HS-27A (cell line): ENCODE measurements around the gene TBC1D22B.

ENCODE experiments used
- DNase-seq: peaks from one replicate; pipeline ENCODE4 v3.0.0-alpha.2; 2012; ENCODE audit warnings: low read depth, missing footprints

Gene TBC1D22B

GRCh38 chr6:37257634-37258404 is at the start of gene TBC1D22B, which contains the start of gene TMEM217:
Gene TBC1D22B (plus strand): TSS chr6:37257772. CDS start chr6:37257918, 146 bp downstream.
Gene TMEM217 (minus strand): TSS chr6:37258144. CDS start chr6:37219030, 39,114 bp downstream.
- DNase-seq: peak; percentile 78

- DNase-seq: peak; percentile 70
These were observed 49.6 kb upstream of the TBC1D22B start for GRCh38 chr6:37207903-37208456.

- no peak for DNase-seq
These were observed 48.8 kb upstream of the TBC1D22B start for GRCh38 chr6:37208793-37209192.

- no peak for DNase-seq
These were observed 47.9 kb upstream of the TBC1D22B start for GRCh38 chr6:37209461-37210205.

GRCh38 chr6:37210313-37210968 is 47.1 kb upstream of the TBC1D22B start:
- peak; percentile 73 for DNase-seq

GRCh38 chr6:37212268-37212667 is 45.3 kb upstream of the TBC1D22B start:
- DNase-seq: no peak

GRCh38 chr6:37218061-37218460 is 39.5 kb upstream of the TBC1D22B start:
- no peak for DNase-seq

DNA sequence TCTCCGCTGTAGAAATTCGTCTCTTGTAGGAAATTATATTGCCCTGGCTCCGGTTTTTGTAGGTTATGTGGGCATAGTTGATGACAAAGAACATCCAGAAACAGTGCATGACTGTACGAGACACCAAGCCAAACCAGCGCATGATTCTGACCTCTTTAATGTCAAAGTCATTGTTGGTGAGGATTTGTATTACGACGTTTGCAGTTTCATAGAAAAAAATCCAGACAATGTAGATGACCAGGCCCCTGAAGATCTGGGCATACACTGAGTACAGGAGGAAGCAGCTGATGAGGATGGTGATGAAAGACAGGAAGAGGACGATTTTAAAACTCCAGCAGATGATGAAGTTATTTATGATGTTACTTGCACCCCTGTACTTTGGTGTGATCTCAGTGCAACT is 39.1 kb upstream of the TBC1D22B start:
- no peak for DNase-seq

GRCh38 chr6:37221585-37222124 is 35.9 kb upstream of the TBC1D22B start:
- DNase-seq: no peak

DNA sequence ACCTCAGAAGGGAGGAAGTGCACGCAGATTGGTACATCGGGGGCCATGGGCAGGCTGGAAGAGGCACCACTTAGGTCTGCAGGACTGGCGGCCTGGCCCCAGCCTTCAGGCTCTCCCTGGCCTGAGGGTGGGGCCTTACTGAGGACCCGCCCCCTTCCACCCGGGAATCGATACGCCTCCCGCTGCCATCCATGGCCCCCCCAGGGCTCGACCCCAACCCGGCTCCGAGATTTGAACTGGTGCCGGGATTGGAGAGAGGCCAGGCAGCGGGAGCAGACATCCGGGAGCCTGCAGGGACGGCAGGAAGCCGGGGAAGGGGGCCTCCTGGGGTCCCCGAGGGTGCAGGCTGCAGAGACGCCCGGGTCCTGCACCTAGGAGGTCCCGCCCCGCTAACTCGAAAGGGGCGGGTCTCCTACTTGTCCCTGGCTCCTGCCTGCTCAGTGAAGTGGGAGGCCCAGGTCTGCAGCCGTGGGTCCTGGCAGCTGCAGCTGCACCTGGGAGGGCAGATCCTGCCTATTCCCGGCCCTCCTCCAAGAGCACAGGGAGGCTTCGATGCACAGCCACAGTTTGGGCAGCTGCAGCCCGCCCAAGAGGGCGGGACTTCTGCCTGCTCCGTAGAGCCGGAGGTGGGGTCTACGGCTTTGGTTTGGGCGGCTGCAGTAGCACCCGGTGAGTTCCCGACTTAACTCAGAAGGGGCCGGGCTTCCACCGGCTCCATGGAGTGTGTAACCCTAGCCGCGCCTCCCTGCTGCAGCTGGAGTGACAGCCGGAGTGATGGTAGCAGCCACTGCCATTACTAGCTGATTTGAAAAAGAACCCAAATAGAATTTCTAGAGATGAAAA is 35.2 kb upstream of the TBC1D22B start:
- DNase-seq: peak; percentile 79

DNA sequence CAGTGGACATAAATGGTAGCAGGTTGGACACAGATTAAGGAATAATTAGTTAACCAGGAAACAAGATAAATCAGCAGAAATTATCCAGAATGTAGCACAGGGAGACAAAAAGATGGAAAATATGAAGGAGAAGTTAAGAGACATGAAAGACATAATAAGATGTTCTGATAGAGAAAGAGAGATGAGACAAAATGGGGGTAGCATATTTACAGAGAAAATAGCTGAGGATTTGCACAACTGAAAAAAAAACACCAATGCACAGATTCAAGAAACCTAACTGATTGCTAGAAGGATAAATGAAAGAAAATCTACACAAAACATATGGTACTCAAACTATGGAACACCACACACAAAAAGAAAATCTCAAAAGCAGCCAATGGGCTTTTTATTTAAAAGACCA is 34.6 kb upstream of the TBC1D22B start:
- DNase-seq: no peak

DNA sequence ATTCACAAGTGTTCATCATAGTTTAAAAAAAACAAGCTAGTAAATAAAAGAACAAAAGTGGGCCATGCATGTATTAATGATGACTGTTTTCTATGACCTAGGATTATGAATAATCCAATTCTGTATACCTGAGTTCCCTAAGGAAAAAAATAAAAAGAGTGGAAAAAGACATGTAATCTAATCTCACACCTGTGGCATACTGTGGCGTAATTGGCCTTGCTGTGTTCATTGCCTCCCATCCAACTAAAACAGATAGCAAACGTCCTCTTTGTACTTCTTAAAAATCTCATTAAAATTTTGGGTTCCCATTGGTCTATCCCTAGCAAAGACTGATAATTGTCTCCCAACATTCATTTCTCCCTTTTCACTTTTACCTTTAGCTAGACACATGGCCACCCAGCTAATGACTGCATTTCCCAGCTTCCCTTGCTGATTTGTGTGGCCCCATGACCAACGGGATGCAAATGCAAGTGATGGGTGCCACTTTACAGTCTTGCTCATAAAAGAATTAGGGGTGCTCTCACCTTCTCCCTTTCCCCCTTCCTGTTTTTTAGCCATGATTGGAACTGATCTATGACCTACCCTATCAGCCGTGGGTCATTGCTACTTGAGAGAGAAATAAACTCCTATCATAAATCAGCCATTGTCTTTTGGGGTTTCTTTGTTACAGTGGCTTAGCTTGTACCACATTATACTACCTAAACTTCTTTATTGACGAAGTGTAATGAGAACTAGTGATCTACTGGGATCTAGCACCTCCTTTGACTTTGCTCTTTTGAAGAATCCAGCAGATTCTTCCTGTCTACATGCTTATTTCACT is 32.0 kb upstream of the TBC1D22B start:
- no peak for DNase-seq

DNA sequence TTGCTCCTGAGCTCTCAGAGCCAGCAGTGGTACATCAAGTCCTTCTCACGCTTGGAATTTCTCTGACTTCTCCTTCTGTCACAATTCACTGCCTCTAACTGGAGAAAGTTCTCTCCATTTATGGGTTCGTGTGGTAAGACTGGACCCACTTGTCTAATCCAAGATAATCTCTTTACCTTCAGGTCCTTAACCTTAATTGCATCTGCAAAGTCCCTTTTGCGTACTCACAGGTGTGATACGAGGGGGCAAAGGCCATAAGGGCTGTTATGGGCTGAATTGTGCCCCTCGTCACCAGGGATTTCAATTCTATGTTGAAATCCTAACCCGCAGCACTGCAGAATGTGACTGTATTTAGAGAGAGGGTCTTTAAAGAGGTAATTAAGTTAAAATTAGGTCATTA is 27.5 kb upstream of the TBC1D22B start:
- DNase-seq: no peak

GRCh38 chr6:37232430-37233017 is 25.0 kb upstream of the TBC1D22B start:
- no peak for DNase-seq

- no peak for DNase-seq
These were observed 24.0 kb upstream of the TBC1D22B start for GRCh38 chr6:37233541-37233940.

DNA sequence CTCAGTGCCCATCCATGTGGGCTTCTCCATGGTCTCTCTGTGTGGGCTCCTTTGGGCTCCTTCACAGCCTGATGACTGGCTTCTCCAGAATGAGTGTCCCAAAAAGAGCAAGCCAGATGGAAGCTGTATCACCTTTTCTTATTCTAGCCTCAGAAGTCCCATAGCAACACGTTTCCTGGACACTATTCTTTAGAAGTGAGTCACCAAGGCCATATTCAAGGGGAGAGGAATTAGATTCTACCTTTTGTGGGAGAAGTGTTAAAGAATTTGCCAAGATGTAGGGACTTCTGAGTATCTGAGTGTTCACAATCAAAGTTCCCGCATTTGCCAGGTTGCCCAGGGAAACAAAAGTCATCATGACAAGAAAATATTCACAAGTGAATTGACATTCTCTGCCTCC is 20.7 kb upstream of the TBC1D22B start:
- DNase-seq: no peak

DNA sequence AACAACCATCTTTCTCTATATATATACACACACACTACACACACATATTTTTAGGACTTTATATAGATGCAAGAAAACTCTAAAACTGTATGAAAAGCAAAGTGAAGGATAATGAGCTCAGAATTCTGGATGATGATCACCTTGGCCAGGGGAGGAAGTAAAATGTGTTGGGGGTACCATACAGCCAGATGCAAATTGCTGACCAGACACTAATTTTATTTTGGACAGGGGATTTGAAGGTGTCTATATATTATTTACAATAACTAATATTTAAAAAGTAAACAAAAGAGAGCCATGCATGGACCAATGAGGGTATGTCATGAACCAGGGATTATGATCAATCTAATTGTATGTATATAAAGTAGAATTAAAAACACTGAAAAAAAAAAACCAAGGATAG is 19.8 kb upstream of the TBC1D22B start:
- no peak for DNase-seq

GRCh38 chr6:37238381-37238780 is 19.2 kb upstream of the TBC1D22B start:
- DNase-seq: no peak

DNA sequence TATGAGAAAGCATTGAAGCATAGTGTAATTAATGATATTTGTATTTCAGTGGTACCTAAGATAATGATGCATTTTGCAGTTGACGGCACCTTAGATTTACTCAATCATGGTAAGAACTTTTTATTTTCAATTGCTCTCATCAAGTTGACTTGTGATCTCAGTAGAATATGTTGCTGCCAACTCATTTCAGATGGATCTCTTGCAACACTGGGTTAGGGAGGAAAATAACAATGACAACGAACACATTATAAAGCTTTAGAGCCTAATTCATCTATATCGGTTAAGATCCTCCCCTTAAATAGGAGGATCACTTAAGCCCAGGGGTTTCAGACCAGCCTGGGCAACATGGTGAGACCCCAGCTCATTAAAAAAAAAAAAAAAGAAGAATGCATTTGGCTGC is 18.0 kb upstream of the TBC1D22B start:
- no peak for DNase-seq
